Measurements from ENCODE around the gene PRDM15.

PRDM15 gene

GRCh38 chr21:41752231-41752681 lies 126.9 kb downstream of the PRDM15 start:
- no peaks in the 10 kb centered on the region for H4K20me1 ChIP-seq (ENCODE audit: insufficient read depth, low read length)
- H3K4me3 ChIP-seq (ENCODE audit: low read length), result no peak overlapping the region
- H3K27ac ChIP-seq (ENCODE audit: low read length), result no peak overlapping the region
- no peaks in the 10 kb centered on the region for H3K4me1 ChIP-seq (ENCODE audit: low read length)
- H3K4me2 ChIP-seq (ENCODE audit: low read length), result no peak overlapping the region
- TF ChIP-seq CTCF (IDR thresholded peaks at IDR 0.05; ENCODE audit: low read depth, low read length) (no peak), EZH2phosphoT487 (IDR thresholded peaks at IDR 0.05; ENCODE audit: low read depth) (no peak)
- no peaks in the 10 kb centered on the region for H3K79me2 ChIP-seq (ENCODE audit: low read length)
- no peaks in the 10 kb centered on the region for H3K9me3 ChIP-seq (ENCODE audit: insufficient read depth, low read length)
- H2AFZ ChIP-seq (ENCODE audit: low read depth, low read length), result no peak overlapping the region
- peaks cover 6% of the 10 kb centered on the region; the same call in 1 of the 2 replicates for H3K27me3 ChIP-seq (ENCODE audit: low read depth, low read length)
- no peaks in the 10 kb centered on the region for H3K36me3 ChIP-seq (replicated peaks; ENCODE audit: low read depth, low read length)
- H3K9ac ChIP-seq (ENCODE audit: low read length), result no peak overlapping the region

GRCh38 chr21:41751611-41752011 lies 127.5 kb downstream of the PRDM15 start:
- Histone ChIP-seq H3K36me3 (replicated peaks; ENCODE audit: low read depth, low read length) (no peaks in the 10 kb centered on the region), H2AFZ (ENCODE audit: low read depth, low read length) (no peak overlapping the region), H3K9me3 (ENCODE audit: insufficient read depth, low read length) (no peaks in the 10 kb centered on the region), H3K27me3 (ENCODE audit: low read depth, low read length) (peaks cover 6% of the 10 kb centered on the region; the same call in 1 of the 2 replicates), H3K27ac (ENCODE audit: low read length) (no peak overlapping the region), H3K79me2 (ENCODE audit: low read length) (no peaks in the 10 kb centered on the region), H3K4me1 (ENCODE audit: low read length) (no peaks in the 10 kb centered on the region), H4K20me1 (ENCODE audit: insufficient read depth, low read length) (no peaks in the 10 kb centered on the region), H3K4me2 (ENCODE audit: low read length) (no peak overlapping the region), H3K4me3 (ENCODE audit: low read length) (no peak overlapping the region), H3K9ac (ENCODE audit: low read length) (no peak overlapping the region)
- TF ChIP-seq EZH2phosphoT487 (IDR thresholded peaks at IDR 0.05; ENCODE audit: low read depth) (no peak), CTCF (IDR thresholded peaks at IDR 0.05; ENCODE audit: low read depth, low read length) (no peak)

GRCh38 chr21:41750532-41751151 lies 128.5 kb downstream of the PRDM15 start:
- Histone ChIP-seq H3K9ac (ENCODE audit: low read length) (no peak overlapping the region), H2AFZ (ENCODE audit: low read depth, low read length) (no peak overlapping the region), H3K79me2 (ENCODE audit: low read length) (no peaks in the 10 kb centered on the region), H3K9me3 (ENCODE audit: insufficient read depth, low read length) (no peaks in the 10 kb centered on the region), H3K27me3 (ENCODE audit: low read depth, low read length) (peaks cover 6% of the 10 kb centered on the region; the same call in 1 of the 2 replicates), H3K4me2 (ENCODE audit: low read length) (no peak overlapping the region), H3K4me1 (ENCODE audit: low read length) (no peaks in the 10 kb centered on the region), H3K27ac (ENCODE audit: low read length) (no peak overlapping the region), H3K36me3 (replicated peaks; ENCODE audit: low read depth, low read length) (no peaks in the 10 kb centered on the region), H3K4me3 (ENCODE audit: low read length) (no peak overlapping the region), H4K20me1 (ENCODE audit: insufficient read depth, low read length) (no peaks in the 10 kb centered on the region)
- TF ChIP-seq EZH2phosphoT487 (IDR thresholded peaks at IDR 0.05; ENCODE audit: low read depth) (no peak), CTCF (IDR thresholded peaks at IDR 0.05; ENCODE audit: low read depth, low read length) (no peak)

GRCh38 chr21:41750051-41750450 lies 129.1 kb downstream of the PRDM15 start:
- no peak overlapping the region for H3K9ac ChIP-seq (ENCODE audit: low read length)
- no peak overlapping the region for H3K4me3 ChIP-seq (ENCODE audit: low read length)
- no peaks in the 10 kb centered on the region for H3K4me1 ChIP-seq (ENCODE audit: low read length)
- H3K4me2 ChIP-seq (ENCODE audit: low read length), result no peak overlapping the region
- no peaks in the 10 kb centered on the region for H3K79me2 ChIP-seq (ENCODE audit: low read length)
- peaks cover 6% of the 10 kb centered on the region; the same call in 1 of the 2 replicates for H3K27me3 ChIP-seq (ENCODE audit: low read depth, low read length)
- no peak overlapping the region for H2AFZ ChIP-seq (ENCODE audit: low read depth, low read length)
- H3K27ac ChIP-seq (ENCODE audit: low read length), result no peak overlapping the region
- TF ChIP-seq CTCF (IDR thresholded peaks at IDR 0.05; ENCODE audit: low read depth, low read length), result no peak
- no peak for TF ChIP-seq EZH2phosphoT487 (IDR thresholded peaks at IDR 0.05; ENCODE audit: low read depth)
- H4K20me1 ChIP-seq (ENCODE audit: insufficient read depth, low read length), result no peaks in the 10 kb centered on the region
- H3K36me3 ChIP-seq (replicated peaks; ENCODE audit: low read depth, low read length), result no peaks in the 10 kb centered on the region
- H3K9me3 ChIP-seq (ENCODE audit: insufficient read depth, low read length), result no peaks in the 10 kb centered on the region

Data from OCI-LY3 (cell line).